ENCODE results near the gene ANO8. TPM values are rescaled to one million over a fixed set of nuclear protein-coding genes. Genes with fewer than 3 reads are reported as not detected.
A peak's percentile ranks its signal among the peaks of the same experiment; 100 is the strongest.

ANO8 gene
- total and polyA plus RNA-seq, 8 donors = 1.1 to 37.9 (median 9.8) TPM

GRCh38 chr19:17333611-17334413 lies 843 bp downstream of the ANO8 start:
- intact Hi-C loops (cut with DNase I; ENCODE audit: low total_unique reads) = no loop called here
- peaks cover 32 to 62% (median 51%) of the 10 kb centered on the region in 4 donors for H3K4me1 ChIP-seq
- peak overlapping the region; percentile 72 to 87 (median 81) for H3K27ac ChIP-seq
- WGBS, 5 donors = 34 to 57% (median 38%) methylated on average over 22 to 52 of the region's 52 CpGs
- peaks cover 0 to 14% (median 7%) of the 10 kb centered on the region in 4 donors for H3K36me3 ChIP-seq
- H3K9me3 ChIP-seq = no peaks in the 10 kb centered on the region
- DNase-seq = peak; percentile 64 to 77
- TF ChIP-seq EP300 (IDR thresholded peaks at IDR 0.05) (no peak), POLR2AphosphoS5 (IDR thresholded peaks at IDR 0.05) (no peak), CTCF (IDR thresholded peaks at IDR 0.05) (no peak), POLR2A (IDR thresholded peaks at IDR 0.05) (no peak)
- peak overlapping the region; percentile 72 to 83 (median 74) for H3K4me3 ChIP-seq
- peaks cover 0 to 29% (median 11%) of the 10 kb centered on the region in 3 donors for H3K27me3 ChIP-seq

GRCh38 chr19:17332677-17333581 lies 1.7 kb downstream of the ANO8 start:
- DNase-seq = no peak
- Histone ChIP-seq H3K4me1 (peaks cover 34 to 62% (median 51%) of the 10 kb centered on the region in 4 donors), H3K27me3 (peaks cover 0 to 36% (median 11%) of the 10 kb centered on the region in 3 donors), H3K27ac (no peak overlapping the region), H3K36me3 (peaks cover 0 to 12% (median 6%) of the 10 kb centered on the region in 4 donors), H3K4me3 (peak overlapping the region in 1 of 4 donors; percentile 83), H3K9me3 (no peaks in the 10 kb centered on the region)
- WGBS, 5 donors = 93 to 97% (median 97%) methylated on average over 37 to 45 of the region's 45 CpGs
- TF ChIP-seq POLR2AphosphoS5 (IDR thresholded peaks at IDR 0.05) (no peak), POLR2A (IDR thresholded peaks at IDR 0.05) (no peak), EP300 (IDR thresholded peaks at IDR 0.05) (no peak), CTCF (IDR thresholded peaks at IDR 0.05) (no peak)
- intact Hi-C loops (cut with DNase I; ENCODE audit: low total_unique reads) = no loop called here

GRCh38 chr19:17332360-17332676 lies 2.3 kb downstream of the ANO8 start:
- WGBS, 5 donors = 88 to 96% (median 93%) methylated on average over 8 of the region's 8 CpGs
- Histone ChIP-seq H3K4me1 (peaks cover 32 to 62% (median 48%) of the 10 kb centered on the region in 4 donors), H3K27me3 (peaks cover 0 to 36% (median 11%) of the 10 kb centered on the region in 3 donors), H3K4me3 (no peak overlapping the region), H3K27ac (no peak overlapping the region), H3K36me3 (peaks cover 0 to 12% (median 7%) of the 10 kb centered on the region in 4 donors), H3K9me3 (no peaks in the 10 kb centered on the region)
- DNase-seq = no peak
- TF ChIP-seq POLR2A (IDR thresholded peaks at IDR 0.05) (no peak), EP300 (IDR thresholded peaks at IDR 0.05) (no peak), CTCF (IDR thresholded peaks at IDR 0.05) (no peak), POLR2AphosphoS5 (IDR thresholded peaks at IDR 0.05) (no peak)
- intact Hi-C loops (cut with DNase I; ENCODE audit: low total_unique reads) = no loop called here

GRCh38 chr19:17331045-17331558 lies 3.6 kb downstream of the ANO8 start:
- H3K4me3 ChIP-seq = no peak overlapping the region
- peaks cover 0 to 12% (median 8%) of the 10 kb centered on the region in 4 donors for H3K36me3 ChIP-seq
- peaks cover 0 to 36% (median 11%) of the 10 kb centered on the region in 3 donors for H3K27me3 ChIP-seq
- no peak for TF ChIP-seq CTCF (IDR thresholded peaks at IDR 0.05)
- TF ChIP-seq POLR2A (IDR thresholded peaks at IDR 0.05) = no peak
- no peak for TF ChIP-seq EP300 (IDR thresholded peaks at IDR 0.05)
- TF ChIP-seq POLR2AphosphoS5 (IDR thresholded peaks at IDR 0.05) = no peak
- peaks cover 32 to 59% (median 51%) of the 10 kb centered on the region in 4 donors for H3K4me1 ChIP-seq
- no peak overlapping the region for H3K27ac ChIP-seq
- 79 to 89% (median 85%) methylated on average over 11 to 13 of the region's 13 CpGs for WGBS, 5 donors
- no peak for DNase-seq
- no peaks in the 10 kb centered on the region for H3K9me3 ChIP-seq
- intact Hi-C loops (cut with DNase I; ENCODE audit: low total_unique reads) = no loop called here

Measured in stomach (tissue), 9 donors.